ENCODE data around the gene SHC1.

The SHC1 gene, protein sequence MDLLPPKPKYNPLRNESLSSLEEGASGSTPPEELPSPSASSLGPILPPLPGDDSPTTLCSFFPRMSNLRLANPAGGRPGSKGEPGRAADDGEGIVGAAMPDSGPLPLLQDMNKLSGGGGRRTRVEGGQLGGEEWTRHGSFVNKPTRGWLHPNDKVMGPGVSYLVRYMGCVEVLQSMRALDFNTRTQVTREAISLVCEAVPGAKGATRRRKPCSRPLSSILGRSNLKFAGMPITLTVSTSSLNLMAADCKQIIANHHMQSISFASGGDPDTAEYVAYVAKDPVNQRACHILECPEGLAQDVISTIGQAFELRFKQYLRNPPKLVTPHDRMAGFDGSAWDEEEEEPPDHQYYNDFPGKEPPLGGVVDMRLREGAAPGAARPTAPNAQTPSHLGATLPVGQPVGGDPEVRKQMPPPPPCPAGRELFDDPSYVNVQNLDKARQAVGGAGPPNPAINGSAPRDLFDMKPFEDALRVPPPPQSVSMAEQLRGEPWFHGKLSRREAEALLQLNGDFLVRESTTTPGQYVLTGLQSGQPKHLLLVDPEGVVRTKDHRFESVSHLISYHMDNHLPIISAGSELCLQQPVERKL

DNA sequence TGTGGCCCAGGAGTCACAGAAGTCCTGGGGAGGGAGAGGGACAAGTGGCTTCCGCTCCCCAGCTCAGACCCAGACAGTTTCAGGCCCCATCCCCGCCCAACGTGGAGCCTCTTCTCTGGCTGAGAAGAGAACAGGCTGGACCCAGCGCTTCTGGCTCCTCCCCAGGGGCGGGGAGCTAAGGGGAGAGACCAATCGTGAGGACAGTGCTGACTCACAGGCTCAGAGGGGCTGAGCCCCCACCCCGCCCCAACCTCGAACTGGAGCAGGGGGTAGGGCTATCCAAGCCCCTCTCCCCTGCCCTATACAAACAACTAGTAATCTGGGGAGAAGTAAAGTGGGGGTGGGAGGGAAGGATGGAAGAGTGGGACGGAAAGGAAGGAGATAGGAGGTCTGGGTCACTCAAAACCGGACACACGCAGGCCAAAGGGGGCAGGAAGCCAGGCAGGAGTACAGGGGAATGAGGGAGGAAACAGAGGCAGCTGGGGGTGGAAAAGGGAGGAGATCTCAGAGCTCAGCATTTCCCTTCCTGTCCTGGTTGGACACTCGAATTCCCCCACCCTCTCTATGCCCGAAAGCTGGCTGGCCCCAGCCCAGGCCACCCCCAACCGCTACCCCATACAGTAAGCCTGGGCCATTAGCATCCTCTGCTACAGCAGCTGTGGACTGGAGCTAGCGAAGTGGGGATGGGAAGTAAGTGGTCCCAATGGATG, at the start of gene SHC1:
Gene SHC1, minus strand, starts transcription at position 117 of the 710 bp plus-strand sequence. CDS start 221 bp downstream, outside the sequence.
- TF ChIP-seq, protein P1, sequence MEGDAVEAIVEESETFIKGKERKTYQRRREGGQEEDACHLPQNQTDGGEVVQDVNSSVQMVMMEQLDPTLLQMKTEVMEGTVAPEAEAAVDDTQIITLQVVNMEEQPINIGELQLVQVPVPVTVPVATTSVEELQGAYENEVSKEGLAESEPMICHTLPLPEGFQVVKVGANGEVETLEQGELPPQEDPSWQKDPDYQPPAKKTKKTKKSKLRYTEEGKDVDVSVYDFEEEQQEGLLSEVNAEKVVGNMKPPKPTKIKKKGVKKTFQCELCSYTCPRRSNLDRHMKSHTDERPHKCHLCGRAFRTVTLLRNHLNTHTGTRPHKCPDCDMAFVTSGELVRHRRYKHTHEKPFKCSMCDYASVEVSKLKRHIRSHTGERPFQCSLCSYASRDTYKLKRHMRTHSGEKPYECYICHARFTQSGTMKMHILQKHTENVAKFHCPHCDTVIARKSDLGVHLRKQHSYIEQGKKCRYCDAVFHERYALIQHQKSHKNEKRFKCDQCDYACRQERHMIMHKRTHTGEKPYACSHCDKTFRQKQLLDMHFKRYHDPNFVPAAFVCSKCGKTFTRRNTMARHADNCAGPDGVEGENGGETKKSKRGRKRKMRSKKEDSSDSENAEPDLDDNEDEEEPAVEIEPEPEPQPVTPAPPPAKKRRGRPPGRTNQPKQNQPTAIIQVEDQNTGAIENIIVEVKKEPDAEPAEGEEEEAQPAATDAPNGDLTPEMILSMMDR (conservative IDR thresholded peaks at IDR 0.05; ENCODE audit: low read length) = no peak
- peak; percentile 92 for DNase-seq (ENCODE audit: low read depth)
- H3K4me3 ChIP-seq (ENCODE audit: low read length) = peak within 1 kb of the TSS; percentile 81

DNA sequence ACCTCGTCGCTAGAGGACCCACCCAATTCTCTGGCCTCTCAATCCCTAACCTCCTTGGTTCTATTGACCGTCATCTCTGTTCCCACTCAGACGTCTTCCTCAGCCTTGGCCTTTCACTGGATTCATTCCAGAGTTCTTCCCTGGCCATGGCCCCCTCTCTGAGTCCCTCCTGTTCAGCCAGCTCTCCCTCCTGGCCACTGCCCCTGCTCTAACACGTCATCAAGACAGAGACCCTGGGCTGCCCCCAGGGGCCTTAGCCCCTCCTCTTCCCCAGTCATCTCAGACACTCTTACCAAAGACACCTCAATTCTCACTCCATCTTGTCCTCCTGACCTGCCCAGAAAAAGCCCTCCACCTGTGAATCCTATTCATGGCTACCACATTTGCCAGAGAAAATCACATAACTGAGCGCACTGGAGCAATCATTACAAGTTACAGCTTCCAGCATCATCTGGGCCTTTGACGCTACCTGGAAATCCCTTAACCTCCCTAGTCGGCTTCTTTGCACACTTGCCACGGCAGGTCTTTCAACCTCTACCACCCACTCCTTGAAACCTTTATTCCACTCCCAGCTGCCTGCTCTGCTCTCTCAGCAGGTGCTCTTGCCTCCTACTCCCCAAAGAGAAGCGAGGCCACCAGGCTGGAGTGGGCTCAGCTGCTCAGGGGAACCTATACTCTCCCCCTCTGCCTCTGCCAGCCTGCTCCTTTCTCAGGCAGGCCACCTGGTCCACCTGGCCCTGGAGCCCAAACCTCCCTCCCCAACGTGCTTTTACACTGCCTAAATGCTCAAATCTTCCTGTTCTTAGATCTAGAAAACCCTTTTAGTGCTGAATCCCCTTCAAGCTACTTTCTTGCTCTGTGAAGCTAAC, 49.1 kb upstream of the SHC1 start:
- no peak for DNase-seq (ENCODE audit: low read depth)
- no peak overlapping the region for H3K4me3 ChIP-seq (ENCODE audit: low read length)
- TF ChIP-seq, protein P1 (conservative IDR thresholded peaks at IDR 0.05; ENCODE audit: low read length) = no peak

DNA sequence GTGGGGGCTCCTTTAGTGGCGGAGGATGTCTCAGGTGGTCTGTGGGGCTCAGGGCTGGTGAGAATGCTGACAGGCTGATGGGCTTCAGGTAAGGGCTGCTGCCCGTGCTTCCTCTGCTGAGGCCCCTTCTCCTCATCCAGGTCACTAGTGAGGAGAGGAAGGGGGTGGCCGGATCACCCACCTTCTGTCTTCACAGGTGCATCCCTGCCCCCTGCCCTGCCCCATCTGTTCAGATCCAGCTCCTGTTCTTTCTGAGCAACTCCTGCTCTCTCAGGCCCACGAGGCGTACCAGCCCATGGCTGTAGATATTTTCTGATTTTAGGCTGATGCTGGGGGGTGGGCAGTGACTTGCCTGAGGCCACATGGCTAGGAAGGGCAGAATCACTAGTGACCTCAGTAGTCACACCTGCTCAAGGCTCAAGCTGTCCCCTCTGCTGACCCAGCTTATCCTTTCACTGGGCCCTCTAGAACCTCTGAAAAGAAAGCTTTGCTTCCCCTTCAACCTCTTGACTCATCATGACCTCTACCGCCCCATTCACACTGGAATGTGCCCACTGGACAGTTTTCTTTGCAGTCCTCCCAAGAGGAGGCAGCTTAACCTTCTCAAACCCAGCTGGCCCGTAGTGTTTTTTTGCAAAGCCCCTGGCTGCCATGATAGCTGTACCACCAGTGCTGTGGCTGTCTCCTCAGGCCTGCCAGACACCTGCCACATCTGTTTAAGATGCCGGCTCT, 48.2 kb upstream of the SHC1 start:
- no peak overlapping the region for H3K4me3 ChIP-seq (ENCODE audit: low read length)
- TF ChIP-seq, protein P1 (conservative IDR thresholded peaks at IDR 0.05; ENCODE audit: low read length) = no peak
- no peak for DNase-seq (ENCODE audit: low read depth)

DNA sequence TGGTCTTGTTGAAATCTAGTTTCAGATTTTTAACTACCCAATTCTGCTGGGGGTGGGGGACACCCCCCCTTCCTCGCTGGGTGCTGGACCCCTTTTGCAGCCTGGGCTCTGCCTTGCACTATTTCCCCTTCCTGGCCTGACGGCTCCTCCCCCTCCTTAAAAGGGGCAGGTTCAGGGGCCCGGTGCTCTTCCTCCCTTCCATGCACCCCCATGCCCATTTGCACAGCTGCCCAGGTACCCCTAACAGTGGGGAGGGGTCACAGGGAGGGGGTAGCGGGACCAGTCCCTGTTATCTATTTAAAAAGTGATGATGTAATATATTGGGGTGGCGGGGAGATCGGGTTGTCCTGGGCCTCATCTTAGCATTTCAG, 47.4 kb upstream of the SHC1 start:
- no peak for DNase-seq (ENCODE audit: low read depth)
- TF ChIP-seq, protein P1 (conservative IDR thresholded peaks at IDR 0.05; ENCODE audit: low read length) = no peak
- no peak overlapping the region for H3K4me3 ChIP-seq (ENCODE audit: low read length)

DNA sequence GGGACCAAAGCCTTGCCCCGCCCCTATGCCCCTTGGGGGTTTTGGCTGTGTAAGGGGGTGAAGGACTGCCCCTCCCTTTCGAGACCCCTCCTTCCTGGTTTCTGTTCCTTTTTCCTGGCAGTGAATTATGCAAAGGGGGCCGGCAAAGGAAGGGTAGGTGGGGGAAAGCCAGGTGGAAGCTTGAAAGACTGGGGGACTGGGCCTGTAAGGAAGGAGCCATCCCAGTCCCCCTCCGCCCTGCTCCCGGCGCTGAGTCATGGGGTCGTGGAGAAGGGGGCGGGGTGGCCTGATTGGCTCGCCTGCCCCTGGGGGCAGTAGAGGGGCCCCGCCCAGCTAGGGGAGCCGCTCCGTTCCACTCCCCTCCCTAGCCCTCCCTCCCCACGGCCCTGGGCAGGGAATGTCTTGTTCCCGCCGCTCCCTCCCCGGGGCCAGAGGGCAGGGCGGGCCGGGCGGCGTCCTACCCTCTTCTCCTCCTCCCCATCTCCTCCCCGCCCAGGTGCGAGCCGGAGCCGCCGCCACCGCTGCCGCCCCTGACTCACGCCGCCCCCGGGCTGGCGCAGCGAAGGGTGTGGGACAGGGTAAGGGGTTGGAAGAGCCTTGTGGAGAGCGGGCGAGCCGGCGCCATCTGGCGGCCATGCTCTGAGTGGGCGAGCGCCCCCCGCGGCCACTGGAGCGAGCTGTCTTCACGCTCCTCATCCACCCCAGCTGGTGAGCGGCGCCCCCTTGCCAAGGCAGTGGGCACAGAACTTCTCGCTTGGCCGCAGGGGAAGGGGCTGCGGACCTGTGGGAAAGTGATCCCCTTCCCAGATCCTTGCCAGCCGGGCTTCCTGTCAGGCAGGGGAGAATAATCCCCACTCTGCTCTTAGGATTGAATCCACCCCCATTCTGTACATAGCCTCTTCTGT, 46.7 kb upstream of the SHC1 start:
- TF ChIP-seq, protein P1 (conservative IDR thresholded peaks at IDR 0.05; ENCODE audit: low read length) = peak; percentile 95
- peak overlapping the region; percentile 33 for H3K4me3 ChIP-seq (ENCODE audit: low read length)
- DNase-seq (ENCODE audit: low read depth) = peak; percentile 76

All from AG10803 (cell line).